ENCODE measurements around the gene IGSF9.
"Not testable (repeated sequence)": the region's sequence is repeated elsewhere in the genome, so short reads cannot be mapped to it uniquely, and the experiment has no call there.

The IGSF9 gene

DNA sequence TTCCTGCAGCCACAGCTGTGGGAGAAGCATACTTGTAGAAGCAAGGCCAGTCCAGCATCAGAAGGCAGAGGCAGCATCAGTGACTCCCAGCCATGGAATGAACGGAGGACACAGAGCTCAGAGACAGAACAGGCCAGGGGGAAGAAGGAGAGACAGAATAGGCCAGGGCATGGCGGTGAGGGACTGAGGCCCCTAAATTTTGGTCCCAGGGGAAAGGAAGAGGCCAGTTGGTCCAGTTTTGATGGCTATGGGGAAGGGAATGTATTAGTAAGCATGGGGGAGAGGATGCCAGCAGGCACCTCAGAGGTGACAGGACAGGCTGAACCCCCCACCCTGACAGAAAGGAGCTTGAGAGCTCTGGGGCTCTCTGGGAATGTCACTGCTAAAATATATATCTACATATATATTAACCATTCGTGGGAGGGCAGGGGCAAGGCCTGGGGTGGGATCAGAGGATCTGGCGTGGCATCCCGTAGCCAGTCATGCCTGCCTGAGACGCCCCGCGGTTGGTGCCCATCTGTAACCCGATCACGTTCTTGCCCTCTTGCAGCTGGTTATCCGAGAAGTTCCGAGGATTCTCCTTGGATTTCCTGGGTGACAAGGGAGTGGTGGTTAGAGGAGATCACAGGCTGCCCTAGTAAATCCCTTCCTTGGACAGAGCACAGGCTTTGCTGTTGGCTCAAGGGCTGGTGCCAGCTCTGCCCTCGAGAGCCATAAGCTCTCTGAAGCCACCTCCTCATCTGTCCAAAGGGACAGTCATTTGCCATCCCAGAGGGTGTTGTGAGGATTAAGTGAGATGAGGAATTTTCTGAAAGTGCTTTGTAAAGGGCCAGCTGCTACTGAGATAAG, 26.8 kb downstream of the IGSF9 start:
- no peak for DNase-seq

DNA sequence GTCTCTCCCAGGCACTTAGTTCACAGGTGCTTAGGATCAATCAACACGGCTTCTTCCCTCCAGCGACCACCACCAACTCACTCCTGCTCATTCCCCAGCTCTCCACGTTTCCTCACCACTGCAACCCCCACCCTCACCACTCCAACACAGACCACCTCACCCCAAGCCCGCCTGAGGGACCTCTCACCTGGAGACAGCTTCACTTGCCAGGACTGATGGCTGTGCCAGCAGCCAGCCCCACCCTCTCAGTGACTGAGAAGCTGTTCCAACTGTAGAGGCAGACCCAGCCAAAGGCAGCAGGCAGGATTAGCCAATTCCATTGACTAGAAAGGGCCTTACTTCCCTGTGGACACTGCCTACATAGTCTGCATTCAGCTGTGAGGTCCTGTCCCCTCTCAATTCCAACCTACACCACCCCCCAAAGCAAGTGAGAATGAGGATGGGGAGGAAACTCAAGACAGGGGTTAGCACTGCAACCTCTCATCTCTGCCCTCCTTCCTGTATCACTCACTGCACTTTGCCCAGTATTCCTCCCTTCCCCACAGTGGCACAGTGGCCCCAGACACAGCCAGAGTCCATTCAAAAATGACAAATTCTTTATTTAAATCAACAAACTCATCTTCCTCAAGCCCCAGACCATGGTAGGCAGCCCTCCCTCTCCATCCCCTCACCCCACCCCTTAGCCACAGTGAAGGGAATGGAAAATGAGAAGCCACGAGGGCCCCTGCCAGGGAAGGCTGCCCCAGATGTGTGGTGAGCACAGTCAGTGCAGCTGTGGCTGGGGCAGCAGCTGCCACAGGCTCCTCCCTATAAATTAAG, 27.7 kb downstream of the IGSF9 start:
- no peak for DNase-seq

GRCh38 chr1:159916242-159917051, 29.0 kb downstream of the IGSF9 start:
- DNase-seq, result no peak

GRCh38 chr1:159915571-159916241, 29.7 kb downstream of the IGSF9 start:
- no peak for DNase-seq

DNA sequence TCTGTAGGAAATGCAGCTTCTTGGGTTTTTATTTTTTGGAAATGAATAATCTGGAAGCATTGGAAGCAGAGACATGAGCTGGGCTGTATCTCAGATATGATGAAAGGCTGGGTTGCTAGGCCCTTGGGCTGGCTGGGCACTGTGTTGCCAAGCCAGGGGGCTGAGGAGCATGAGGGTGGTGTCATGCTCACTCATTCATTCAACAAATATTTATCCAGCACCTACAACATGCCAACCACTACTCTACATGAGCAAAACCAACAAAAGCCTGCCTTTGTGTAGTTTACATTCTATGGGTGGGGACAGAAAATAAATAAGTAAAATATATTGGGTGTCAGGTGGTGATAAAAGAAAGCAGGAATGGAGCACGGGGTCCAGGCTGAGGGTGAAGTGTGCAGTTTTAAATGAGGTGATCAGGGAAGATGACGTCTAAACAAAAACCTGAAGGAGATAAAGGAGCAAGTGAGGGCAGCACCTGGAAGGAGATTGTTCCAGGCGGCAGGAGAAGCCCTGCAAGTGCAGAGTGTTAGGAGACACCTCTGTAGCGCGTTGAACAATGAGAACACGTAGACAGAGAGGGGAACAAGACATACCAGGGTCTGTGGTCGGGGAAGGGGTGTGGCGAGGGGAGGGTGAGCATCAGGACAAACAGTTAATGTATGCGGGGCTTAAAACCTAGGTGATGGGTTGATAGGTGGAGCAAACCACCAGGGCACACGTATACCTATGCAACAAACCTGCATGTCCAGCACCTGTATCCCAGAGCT, 31.0 kb downstream of the IGSF9 start:
- no peak for DNase-seq

GRCh38 chr1:159913451-159914192, 31.8 kb downstream of the IGSF9 start:
- DNase-seq, result no peak

- DNase-seq, result no peak
Measured at GRCh38 chr1:159911326-159912070, 33.9 kb downstream of the IGSF9 start.

DNA sequence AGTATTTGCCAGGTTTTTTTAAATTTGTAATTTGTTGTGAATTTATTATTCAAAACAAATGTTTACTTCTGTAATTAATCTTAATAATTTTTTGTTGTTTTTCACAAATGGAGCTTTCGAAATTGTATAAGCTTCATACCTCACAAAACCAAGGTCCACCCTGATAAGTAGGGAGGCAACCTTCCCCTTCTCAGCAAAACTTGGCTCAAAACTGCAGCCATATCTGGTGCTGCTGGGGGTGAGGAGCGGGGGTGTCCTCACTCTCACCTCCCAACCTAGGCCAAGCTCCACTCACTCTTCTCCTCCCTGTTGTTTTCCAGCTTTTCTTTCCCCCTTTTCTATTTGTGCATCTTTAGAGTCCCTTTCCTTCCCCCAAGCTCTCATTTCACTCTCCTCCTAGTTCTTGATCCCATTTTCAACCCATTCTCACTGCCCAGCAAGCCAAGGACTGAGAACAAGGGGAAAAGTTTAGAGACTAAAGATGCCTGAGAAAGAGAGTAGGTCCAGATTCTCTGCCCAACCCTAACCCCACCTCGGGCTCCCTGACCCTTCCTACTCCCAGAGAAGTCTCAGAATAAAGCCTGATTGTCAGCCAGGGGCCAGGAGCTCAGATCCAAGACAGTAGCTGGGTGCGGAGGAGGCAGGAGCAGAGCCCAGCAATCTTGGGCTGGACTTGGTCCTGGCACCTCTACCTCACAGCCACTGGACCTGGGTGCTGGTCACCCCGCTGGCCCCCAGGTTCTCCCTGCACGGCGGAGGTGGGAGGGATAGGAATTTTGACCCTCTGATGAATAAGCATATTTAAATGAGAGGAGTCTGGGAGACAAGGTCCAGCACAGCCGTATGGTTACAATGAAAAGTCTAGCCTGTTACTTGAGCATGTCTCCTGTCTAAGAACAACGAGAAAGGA, 37.1 kb downstream of the IGSF9 start:
- no peak for DNase-seq

GRCh38 chr1:159906960-159907359, 38.5 kb downstream of the IGSF9 start:
- no peak for DNase-seq

DNA sequence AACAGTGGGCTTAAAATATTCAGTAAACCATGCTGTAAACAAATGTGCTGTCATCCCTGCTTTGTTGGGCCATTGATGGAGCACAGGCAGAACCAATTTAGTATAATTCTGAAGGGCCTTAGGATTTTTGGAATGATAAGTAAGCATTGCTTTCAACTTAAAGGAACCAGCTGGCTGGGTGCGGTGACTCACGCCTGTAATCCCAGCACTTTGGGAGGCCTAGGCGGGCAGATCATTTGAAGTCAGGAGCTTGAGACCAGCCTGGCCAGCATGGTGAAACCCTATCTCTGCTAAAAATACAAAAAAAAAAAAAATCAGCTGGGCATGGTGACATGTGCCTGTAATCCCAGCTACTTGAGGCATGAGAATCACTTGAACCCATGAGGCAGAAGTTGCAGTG, 41.4 kb downstream of the IGSF9 start:
- not testable (repeated sequence) for DNase-seq

- no peak for DNase-seq
Measured at GRCh38 chr1:159902541-159902940, 42.9 kb downstream of the IGSF9 start.

DNA sequence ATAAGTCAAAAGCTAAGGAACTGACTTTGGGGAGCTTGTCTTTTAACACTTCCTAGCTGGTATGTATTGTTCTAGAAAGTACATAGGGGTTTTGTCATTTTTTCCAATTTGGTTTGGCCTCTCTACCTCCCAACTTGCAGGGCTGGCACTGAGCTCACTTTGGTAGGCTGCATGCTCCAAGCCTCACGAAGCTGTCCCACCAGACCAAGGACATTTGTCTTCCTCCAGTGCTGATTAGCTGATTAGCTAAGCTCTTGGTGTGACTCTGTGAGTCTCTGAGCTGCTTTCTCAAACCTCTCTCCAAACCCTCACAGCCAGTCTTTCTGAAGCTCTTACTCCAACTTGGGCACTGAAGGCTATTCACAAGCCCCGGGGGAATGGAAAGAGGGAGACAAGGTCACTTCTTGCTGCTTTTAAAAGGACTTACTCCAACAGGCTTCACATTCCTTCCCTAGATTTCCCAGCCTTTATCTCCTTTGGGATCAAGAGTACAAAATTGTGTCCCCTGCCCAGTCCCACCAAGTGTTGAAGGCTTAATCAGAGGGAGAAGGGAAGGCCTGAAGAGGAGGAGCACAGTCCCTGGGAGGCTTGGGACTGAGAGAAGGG, 44.6 kb downstream of the IGSF9 start:
- no peak for DNase-seq

GRCh38 chr1:159900086-159900680, 45.2 kb downstream of the IGSF9 start, which contains the start of gene CFAP45:
Gene CFAP45, minus strand, starts transcription at chr1:159900165. Its CDS starts 67 bp downstream, at chr1:159900098.
- no peak for DNase-seq

DNA sequence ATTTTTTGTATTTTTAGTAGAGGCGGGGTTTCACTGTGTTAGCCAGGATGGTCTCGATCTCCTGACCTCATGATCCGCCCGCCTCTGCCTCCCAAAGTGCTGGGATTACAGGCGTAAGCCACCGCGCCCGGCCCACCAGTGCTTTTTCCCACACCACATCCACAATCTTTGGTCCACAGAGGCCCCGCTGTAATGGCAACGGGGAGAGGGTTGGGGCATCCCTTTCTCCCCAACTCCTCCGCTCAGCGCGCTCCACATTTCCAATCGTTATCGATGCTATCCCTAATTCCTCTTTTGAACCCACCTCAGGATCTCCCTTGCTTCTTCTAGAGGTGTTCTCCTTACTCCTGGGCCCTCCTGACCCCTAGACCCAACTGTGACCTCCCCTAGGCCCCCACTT, 45.8 kb downstream of the IGSF9 start:
- DNase-seq, result not testable (repeated sequence)

DNA sequence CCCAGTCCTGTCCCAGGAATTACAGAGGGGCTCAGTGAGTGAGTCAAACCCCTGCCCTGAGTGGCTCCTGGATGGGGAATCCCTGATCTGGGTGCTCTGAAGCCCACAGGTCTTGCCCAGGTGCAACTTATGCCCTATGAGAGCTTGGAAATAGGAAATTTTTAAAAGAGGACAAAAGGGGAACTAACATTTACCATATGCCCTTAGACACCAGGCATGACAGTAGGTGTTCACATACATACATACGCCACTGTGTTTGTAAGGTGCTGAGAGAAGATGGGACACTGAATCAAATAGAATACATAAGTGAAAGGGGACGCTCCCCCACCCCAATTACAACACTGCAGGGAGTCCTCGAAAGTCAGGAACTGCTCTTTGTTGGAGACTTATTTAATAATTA, 46.9 kb downstream of the IGSF9 start:
- DNase-seq, result no peak

DNA sequence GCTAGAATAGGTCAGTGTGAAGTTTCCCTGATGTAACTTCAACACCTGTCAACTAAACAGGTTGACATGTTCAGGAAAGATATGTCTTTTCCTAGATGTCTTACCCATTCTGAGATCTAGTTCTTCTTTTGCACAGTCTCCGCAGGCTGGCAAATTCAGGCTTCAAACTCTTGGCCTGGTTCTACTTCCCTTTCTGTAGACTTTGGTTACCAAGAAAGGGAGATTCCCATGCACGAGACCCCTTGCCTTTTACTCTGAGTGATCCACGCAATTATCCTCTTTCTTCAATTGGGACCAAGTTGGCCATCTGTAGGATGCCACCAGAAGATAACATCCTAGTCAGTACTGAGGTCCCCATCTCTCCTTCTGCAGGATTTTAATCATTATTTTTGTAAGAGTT, 47.5 kb downstream of the IGSF9 start:
- DNase-seq, result no peak

DNA sequence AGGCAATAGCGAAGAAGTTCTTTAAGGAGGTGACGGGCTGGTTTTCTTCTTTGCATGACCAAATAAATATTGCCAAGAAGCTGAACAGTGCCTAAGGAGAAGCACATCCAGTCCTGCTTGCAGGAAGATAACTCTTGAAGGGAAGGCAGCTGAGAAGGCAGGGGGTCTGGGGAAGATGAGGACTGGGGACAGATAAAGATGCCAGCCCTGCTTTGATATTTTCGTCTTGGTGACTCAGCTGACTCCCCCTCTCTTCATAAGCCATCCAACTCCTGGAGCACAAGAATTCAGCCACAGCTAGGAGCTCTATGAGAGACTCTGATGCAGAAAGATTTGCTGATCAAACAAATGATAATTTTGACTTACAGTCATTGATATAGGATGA, 48.9 kb downstream of the IGSF9 start:
- DNase-seq, result no peak
